HCT116 (cell line): Measurements from ENCODE around the gene SORCS2.

Experiments
- EZH2 ChIP-seq: fragments of 200-600 bp; sonication (generic); IDR thresholded peaks from 2 replicates; pipeline ENCODE4 v1.6.1; 2017; ENCODE audit warnings: antibody characterized with exemption, mixed run types
- EZH2phosphoT487 ChIP-seq: fragments of 200-600 bp; IDR thresholded peaks from 2 replicates; pipeline ENCODE4 v1.6.1; 2018; ENCODE audit warnings: antibody characterized with exemption, borderline replicate concordance
- FOSL1 ChIP-seq: IDR thresholded peaks from 2 replicates; pipeline ENCODE4 v1.6.1; 2012; ENCODE audit warnings: low read depth
- POLR2A ChIP-seq: IDR thresholded peaks from 2 replicates; pipeline ENCODE4 v1.7.0; 2011; ENCODE audit warnings: borderline replicate concordance; ENCODE audit not compliant: insufficient read depth, insufficient read length; ENCODE audit errors: extremely low read depth
- POLR2AphosphoS5 ChIP-seq: IDR thresholded peaks from 2 replicates; pipeline ENCODE4 v1.6.1; 2011; ENCODE audit warnings: mild to moderate bottlenecking, low read depth, low read length, moderate library complexity
- RAD21 ChIP-seq: IDR thresholded peaks from 2 replicates; pipeline ENCODE4 v1.6.1; 2012; ENCODE audit warnings: low read depth, mild to moderate bottlenecking
- SIN3A ChIP-seq: IDR thresholded peaks from 2 replicates; pipeline ENCODE4 v1.6.1; 2012; ENCODE audit warnings: low read depth
- TCF7L2 ChIP-seq: IDR thresholded peaks from 2 replicates; pipeline ENCODE4 v1.7.0; 2011; ENCODE audit warnings: borderline replicate concordance, inconsistent platforms; ENCODE audit not compliant: insufficient read depth, insufficient read length; ENCODE audit errors: extremely low read depth
- YY1 ChIP-seq: IDR thresholded peaks from 2 replicates; pipeline ENCODE4 v1.6.1; 2011; ENCODE audit warnings: low read length, low read depth, moderate library complexity, mild to moderate bottlenecking; ENCODE audit not compliant: insufficient replicate concordance; ENCODE audit errors: extremely low read depth
- ZFX ChIP-seq: fragments of 450-650 bp; IDR thresholded peaks from 2 replicates; pipeline ENCODE4 v1.6.1; 2017
- TF ChIP-seq, protein P1 (sequence below), 3 experiments: fragments of 200-600 bp in 1 of 3; sonication (generic) in 1 of 3; IDR thresholded peaks in 2 of 3; conservative IDR thresholded peaks in 1 of 3; 2 replicates each; pipeline ENCODE4 v1.5.1; 2012 to 2017; ENCODE audit warnings: low read depth in 2 of 3, low read length in 2 of 3, antibody characterized with exemption in 1 of 3, borderline replicate concordance in 1 of 3, control low read depth in 1 of 3, mild to moderate bottlenecking in 1 of 3, mixed read lengths in 1 of 3, mixed run types in 1 of 3, moderate library complexity in 1 of 3; ENCODE audit not compliant: insufficient read depth in 1 of 3
- TF ChIP-seq, protein P2 (sequence below): IDR thresholded peaks from 2 replicates; pipeline ENCODE4 v1.6.1; 2012; ENCODE audit warnings: low read depth
- TF ChIP-seq, protein P3 (sequence below): IDR thresholded peaks from 2 replicates; pipeline ENCODE4 v1.6.1; 2011; ENCODE audit warnings: mild to moderate bottlenecking, low read length, moderate library complexity; ENCODE audit not compliant: insufficient replicate concordance; ENCODE audit errors: extremely low read depth
- TF ChIP-seq, protein P4 (sequence below): IDR thresholded peaks from 2 replicates; pipeline ENCODE4 v1.6.1; 2012

DNA sequence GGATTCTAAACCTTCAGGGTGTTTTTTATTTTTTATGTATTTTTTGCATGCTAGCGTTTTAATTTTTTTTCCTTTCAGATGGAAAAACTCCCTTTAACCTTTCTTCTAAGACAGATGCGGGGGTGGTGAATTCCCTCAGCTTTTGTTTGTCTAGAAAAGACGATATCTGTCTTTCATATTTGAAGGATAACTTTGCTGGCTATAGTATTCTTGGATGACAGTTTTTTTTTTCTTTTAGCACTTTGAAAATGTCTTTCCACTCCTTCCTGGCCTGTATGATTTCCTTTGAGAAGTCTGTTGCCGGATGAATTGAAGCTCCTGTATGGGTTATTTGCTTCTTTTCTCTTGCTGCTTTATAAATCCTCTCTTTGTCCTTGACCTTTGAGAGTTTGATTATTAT is 215.8 kb downstream of the SORCS2 start:
- no peak for TF ChIP-seq POLR2AphosphoS5
- TF ChIP-seq, protein P1, sequence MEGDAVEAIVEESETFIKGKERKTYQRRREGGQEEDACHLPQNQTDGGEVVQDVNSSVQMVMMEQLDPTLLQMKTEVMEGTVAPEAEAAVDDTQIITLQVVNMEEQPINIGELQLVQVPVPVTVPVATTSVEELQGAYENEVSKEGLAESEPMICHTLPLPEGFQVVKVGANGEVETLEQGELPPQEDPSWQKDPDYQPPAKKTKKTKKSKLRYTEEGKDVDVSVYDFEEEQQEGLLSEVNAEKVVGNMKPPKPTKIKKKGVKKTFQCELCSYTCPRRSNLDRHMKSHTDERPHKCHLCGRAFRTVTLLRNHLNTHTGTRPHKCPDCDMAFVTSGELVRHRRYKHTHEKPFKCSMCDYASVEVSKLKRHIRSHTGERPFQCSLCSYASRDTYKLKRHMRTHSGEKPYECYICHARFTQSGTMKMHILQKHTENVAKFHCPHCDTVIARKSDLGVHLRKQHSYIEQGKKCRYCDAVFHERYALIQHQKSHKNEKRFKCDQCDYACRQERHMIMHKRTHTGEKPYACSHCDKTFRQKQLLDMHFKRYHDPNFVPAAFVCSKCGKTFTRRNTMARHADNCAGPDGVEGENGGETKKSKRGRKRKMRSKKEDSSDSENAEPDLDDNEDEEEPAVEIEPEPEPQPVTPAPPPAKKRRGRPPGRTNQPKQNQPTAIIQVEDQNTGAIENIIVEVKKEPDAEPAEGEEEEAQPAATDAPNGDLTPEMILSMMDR (IDR thresholded peaks at IDR 0.05 in 2 of 3, conservative IDR thresholded peaks at IDR 0.05 in 1 of 3; ENCODE audit: borderline replicate concordance in 1 of 3, insufficient read depth in 1 of 3, low read depth in 2 of 3, low read length in 2 of 3): no peak
- TF ChIP-seq POLR2A: no peak
- no peak for TF ChIP-seq ZFX
- TF ChIP-seq, protein P2, sequence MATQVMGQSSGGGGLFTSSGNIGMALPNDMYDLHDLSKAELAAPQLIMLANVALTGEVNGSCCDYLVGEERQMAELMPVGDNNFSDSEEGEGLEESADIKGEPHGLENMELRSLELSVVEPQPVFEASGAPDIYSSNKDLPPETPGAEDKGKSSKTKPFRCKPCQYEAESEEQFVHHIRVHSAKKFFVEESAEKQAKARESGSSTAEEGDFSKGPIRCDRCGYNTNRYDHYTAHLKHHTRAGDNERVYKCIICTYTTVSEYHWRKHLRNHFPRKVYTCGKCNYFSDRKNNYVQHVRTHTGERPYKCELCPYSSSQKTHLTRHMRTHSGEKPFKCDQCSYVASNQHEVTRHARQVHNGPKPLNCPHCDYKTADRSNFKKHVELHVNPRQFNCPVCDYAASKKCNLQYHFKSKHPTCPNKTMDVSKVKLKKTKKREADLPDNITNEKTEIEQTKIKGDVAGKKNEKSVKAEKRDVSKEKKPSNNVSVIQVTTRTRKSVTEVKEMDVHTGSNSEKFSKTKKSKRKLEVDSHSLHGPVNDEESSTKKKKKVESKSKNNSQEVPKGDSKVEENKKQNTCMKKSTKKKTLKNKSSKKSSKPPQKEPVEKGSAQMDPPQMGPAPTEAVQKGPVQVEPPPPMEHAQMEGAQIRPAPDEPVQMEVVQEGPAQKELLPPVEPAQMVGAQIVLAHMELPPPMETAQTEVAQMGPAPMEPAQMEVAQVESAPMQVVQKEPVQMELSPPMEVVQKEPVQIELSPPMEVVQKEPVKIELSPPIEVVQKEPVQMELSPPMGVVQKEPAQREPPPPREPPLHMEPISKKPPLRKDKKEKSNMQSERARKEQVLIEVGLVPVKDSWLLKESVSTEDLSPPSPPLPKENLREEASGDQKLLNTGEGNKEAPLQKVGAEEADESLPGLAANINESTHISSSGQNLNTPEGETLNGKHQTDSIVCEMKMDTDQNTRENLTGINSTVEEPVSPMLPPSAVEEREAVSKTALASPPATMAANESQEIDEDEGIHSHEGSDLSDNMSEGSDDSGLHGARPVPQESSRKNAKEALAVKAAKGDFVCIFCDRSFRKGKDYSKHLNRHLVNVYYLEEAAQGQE: no peak
- TF ChIP-seq, protein P3, sequence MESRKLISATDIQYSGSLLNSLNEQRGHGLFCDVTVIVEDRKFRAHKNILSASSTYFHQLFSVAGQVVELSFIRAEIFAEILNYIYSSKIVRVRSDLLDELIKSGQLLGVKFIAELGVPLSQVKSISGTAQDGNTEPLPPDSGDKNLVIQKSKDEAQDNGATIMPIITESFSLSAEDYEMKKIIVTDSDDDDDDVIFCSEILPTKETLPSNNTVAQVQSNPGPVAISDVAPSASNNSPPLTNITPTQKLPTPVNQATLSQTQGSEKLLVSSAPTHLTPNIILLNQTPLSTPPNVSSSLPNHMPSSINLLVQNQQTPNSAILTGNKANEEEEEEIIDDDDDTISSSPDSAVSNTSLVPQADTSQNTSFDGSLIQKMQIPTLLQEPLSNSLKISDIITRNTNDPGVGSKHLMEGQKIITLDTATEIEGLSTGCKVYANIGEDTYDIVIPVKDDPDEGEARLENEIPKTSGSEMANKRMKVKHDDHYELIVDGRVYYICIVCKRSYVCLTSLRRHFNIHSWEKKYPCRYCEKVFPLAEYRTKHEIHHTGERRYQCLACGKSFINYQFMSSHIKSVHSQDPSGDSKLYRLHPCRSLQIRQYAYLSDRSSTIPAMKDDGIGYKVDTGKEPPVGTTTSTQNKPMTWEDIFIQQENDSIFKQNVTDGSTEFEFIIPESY: no peak
- TF ChIP-seq TCF7L2: no peak
- TF ChIP-seq YY1: no peak
- TF ChIP-seq EZH2: no peak
- TF ChIP-seq RAD21: no peak
- TF ChIP-seq SIN3A: no peak
- TF ChIP-seq, protein P4, sequence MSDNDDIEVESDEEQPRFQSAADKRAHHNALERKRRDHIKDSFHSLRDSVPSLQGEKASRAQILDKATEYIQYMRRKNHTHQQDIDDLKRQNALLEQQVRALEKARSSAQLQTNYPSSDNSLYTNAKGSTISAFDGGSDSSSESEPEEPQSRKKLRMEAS: no peak
- no peak for TF ChIP-seq FOSL1
- no peak for TF ChIP-seq EZH2phosphoT487
